Panc1 (cell line): ENCODE results near the gene CMTM4. TPM values are rescaled to one million over a fixed set of nuclear protein-coding genes. Genes with fewer than 3 reads are reported as not detected.

ENCODE experiments used
- ATAC-seq: fragments of 200-7000 bp; cut with Tn5 transposase; 2 replicates; pipeline ENCODE4 v1.9.1; 2020; ENCODE audit warnings: mild to moderate bottlenecking, moderate library complexity
- BruUV-seq: library from RNA; stranded (reverse); fragments of 400-500 nt; replicated peaks from 2 replicates; lab custom pipeline; 2021; lab: Mats Ljungman, UMichigan
- CTCF ChIA-PET: fragments of 300-600 bp; sonication (Branson Sonifier 250); formaldehyde crosslinking; loops from one replicate; lab custom pipeline; 2022; ENCODE audit warnings: antibody characterized with exemption; lab: Charles Lee
- POLR2A ChIA-PET: fragments of 300-600 bp; sonication (Branson Sonifier 250); formaldehyde crosslinking; loops from one replicate; lab custom pipeline; 2022; ENCODE audit warnings: antibody characterized with exemption; lab: Charles Lee
- DNase-seq: peaks from one replicate; pipeline ENCODE4 v3.0.0-alpha.2; 2010; ENCODE audit warnings: low read depth, low spot score
- H3K27ac ChIP-seq: 2 replicates; pipeline ENCODE4 v1.5.1; 2011; ENCODE audit warnings: mild to moderate bottlenecking, low read length, inconsistent platforms
- H3K27me3 ChIP-seq: fragments of 200-500 bp; sonication (Bioruptor generic); 2 replicates; pipeline ENCODE4 v1.6.0; 2014; ENCODE audit warnings: low read length, inconsistent platforms; ENCODE audit not compliant: control insufficient read depth, insufficient read depth
- H3K36me3 ChIP-seq: fragments of 200-500 bp; sonication (Bioruptor generic); 2 replicates; pipeline ENCODE4 v1.5.1; 2014; ENCODE audit warnings: inconsistent platforms, mild to moderate bottlenecking, low read length, moderate library complexity; ENCODE audit not compliant: control insufficient read depth, insufficient read depth
- H3K4me1 ChIP-seq: 2 replicates; pipeline ENCODE4 v1.5.1; 2011; ENCODE audit warnings: inconsistent platforms, mild to moderate bottlenecking, low read length, moderate library complexity; ENCODE audit not compliant: control insufficient read depth, insufficient read depth
- H3K4me3 ChIP-seq, 2 experiments: 2 replicates each; pipeline ENCODE4 v1.5.1; 2011 to 2012; ENCODE audit warnings: low read depth in 2 of 2, low read length in 2 of 2, mild to moderate bottlenecking in 2 of 2, inconsistent platforms in 1 of 2, moderate library complexity in 1 of 2
- H3K9me3 ChIP-seq: fragments of 200-500 bp; sonication (Bioruptor generic); 2 replicates; pipeline ENCODE4 v1.5.1; 2014; ENCODE audit warnings: low read depth, mild to moderate bottlenecking, inconsistent platforms, low read length, moderate library complexity; ENCODE audit not compliant: control insufficient read depth, insufficient read depth
- POLR2AphosphoS5 ChIP-seq: IDR thresholded peaks from 2 replicates; pipeline ENCODE4 v1.6.1; 2012; ENCODE audit warnings: mild to moderate bottlenecking, low read depth, low read length, moderate library complexity
- SIN3A ChIP-seq: IDR thresholded peaks from 2 replicates; pipeline ENCODE4 v1.6.1; 2012; ENCODE audit warnings: low read depth, mild to moderate bottlenecking, low read length, moderate library complexity, borderline replicate concordance; ENCODE audit not compliant: insufficient read depth
- TCF7L2 ChIP-seq: IDR thresholded peaks from 2 replicates; pipeline ENCODE4 v1.6.1; 2011; ENCODE audit warnings: mild to moderate bottlenecking, low read depth, low read length, inconsistent platforms
- in situ Hi-C: cut with HindIII; loops from 2 replicates; pipeline ENCODE4 v1.10.0; 2016; ENCODE audit warnings: low sequenced_read_pairs, low pct_unique_long_range_greater_than_20kb
- intact Hi-C: fragments of 100-400 bp; cut with micrococcal nuclease; formaldehyde crosslinking; loops from one replicate; pipeline ENCODE4 v1.10.0; 2022; ENCODE audit not compliant: unreplicated experiment
- total RNA-seq: library from RNA; stranded (reverse); gene quantifications from one replicate; pipeline ENCODE4 v1.2.1, GENCODE V29; 2021; ENCODE audit not compliant: unreplicated experiment
- TF ChIP-seq, protein P1 (sequence below): fragments of 450-650 bp; IDR thresholded peaks from 2 replicates; pipeline ENCODE4 v1.5.1; 2017; ENCODE audit warnings: mild to moderate bottlenecking
- TF ChIP-seq, protein P2 (sequence below), 2 experiments: IDR thresholded peaks; 2 replicates each; pipeline ENCODE4 v1.6.1; 2011 to 2012; ENCODE audit warnings: low read depth in 2 of 2, control low read depth in 1 of 2, low read length in 1 of 2, mild to moderate bottlenecking in 1 of 2, moderate library complexity in 1 of 2; ENCODE audit not compliant: insufficient read depth in 1 of 2

The CMTM4 gene
- total RNA-seq, 1 experiment from 2014 or later: 51.9 TPM

DNA sequence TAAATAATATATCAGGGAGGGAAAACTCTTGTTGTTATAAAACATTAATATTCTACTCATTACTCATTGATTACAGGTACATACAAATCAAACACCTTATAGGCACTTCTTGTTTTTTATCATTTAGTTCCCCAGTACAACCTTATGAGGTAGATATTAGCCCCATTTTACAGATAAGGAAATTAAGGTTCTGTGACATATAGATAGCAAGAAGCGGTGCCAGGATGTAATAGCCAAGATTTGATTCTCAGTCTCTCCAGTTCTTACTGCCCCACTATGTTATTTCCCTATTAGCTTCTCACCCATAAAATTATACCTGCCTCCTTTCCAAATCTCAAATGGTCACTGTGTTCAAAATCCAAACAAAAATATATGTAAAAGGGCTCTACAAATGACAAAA is 55.2 kb downstream of the CMTM4 start:
- H3K9me3 ChIP-seq: no peaks in the 10 kb centered on the region
- intact Hi-C loops: no loop called here
- no TSS peak for BruUV-seq
- H3K27me3 ChIP-seq: no peaks in the 10 kb centered on the region
- no peak overlapping the region for H3K4me3 ChIP-seq
- DNase-seq (no peak), ATAC-seq (no peak)
- POLR2A ChIA-PET: no interaction called here
- H3K4me1 ChIP-seq: no peaks in the 10 kb centered on the region
- in situ Hi-C loops: no loop called here
- H3K27ac ChIP-seq: no peak overlapping the region
- CTCF ChIA-PET: no interaction called here
- TF ChIP-seq POLR2AphosphoS5: no peak
- no peak for TF ChIP-seq SIN3A
- TF ChIP-seq, protein P1, sequence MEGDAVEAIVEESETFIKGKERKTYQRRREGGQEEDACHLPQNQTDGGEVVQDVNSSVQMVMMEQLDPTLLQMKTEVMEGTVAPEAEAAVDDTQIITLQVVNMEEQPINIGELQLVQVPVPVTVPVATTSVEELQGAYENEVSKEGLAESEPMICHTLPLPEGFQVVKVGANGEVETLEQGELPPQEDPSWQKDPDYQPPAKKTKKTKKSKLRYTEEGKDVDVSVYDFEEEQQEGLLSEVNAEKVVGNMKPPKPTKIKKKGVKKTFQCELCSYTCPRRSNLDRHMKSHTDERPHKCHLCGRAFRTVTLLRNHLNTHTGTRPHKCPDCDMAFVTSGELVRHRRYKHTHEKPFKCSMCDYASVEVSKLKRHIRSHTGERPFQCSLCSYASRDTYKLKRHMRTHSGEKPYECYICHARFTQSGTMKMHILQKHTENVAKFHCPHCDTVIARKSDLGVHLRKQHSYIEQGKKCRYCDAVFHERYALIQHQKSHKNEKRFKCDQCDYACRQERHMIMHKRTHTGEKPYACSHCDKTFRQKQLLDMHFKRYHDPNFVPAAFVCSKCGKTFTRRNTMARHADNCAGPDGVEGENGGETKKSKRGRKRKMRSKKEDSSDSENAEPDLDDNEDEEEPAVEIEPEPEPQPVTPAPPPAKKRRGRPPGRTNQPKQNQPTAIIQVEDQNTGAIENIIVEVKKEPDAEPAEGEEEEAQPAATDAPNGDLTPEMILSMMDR: no peak
- TF ChIP-seq, protein P2, sequence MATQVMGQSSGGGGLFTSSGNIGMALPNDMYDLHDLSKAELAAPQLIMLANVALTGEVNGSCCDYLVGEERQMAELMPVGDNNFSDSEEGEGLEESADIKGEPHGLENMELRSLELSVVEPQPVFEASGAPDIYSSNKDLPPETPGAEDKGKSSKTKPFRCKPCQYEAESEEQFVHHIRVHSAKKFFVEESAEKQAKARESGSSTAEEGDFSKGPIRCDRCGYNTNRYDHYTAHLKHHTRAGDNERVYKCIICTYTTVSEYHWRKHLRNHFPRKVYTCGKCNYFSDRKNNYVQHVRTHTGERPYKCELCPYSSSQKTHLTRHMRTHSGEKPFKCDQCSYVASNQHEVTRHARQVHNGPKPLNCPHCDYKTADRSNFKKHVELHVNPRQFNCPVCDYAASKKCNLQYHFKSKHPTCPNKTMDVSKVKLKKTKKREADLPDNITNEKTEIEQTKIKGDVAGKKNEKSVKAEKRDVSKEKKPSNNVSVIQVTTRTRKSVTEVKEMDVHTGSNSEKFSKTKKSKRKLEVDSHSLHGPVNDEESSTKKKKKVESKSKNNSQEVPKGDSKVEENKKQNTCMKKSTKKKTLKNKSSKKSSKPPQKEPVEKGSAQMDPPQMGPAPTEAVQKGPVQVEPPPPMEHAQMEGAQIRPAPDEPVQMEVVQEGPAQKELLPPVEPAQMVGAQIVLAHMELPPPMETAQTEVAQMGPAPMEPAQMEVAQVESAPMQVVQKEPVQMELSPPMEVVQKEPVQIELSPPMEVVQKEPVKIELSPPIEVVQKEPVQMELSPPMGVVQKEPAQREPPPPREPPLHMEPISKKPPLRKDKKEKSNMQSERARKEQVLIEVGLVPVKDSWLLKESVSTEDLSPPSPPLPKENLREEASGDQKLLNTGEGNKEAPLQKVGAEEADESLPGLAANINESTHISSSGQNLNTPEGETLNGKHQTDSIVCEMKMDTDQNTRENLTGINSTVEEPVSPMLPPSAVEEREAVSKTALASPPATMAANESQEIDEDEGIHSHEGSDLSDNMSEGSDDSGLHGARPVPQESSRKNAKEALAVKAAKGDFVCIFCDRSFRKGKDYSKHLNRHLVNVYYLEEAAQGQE (IDR thresholded peaks at IDR 0.05; ENCODE audit: insufficient read depth in 1 of 2, low read depth in 2 of 2, low read length in 1 of 2): no peak
- no peak for TF ChIP-seq TCF7L2
- no peaks in the 10 kb centered on the region for H3K36me3 ChIP-seq

DNA sequence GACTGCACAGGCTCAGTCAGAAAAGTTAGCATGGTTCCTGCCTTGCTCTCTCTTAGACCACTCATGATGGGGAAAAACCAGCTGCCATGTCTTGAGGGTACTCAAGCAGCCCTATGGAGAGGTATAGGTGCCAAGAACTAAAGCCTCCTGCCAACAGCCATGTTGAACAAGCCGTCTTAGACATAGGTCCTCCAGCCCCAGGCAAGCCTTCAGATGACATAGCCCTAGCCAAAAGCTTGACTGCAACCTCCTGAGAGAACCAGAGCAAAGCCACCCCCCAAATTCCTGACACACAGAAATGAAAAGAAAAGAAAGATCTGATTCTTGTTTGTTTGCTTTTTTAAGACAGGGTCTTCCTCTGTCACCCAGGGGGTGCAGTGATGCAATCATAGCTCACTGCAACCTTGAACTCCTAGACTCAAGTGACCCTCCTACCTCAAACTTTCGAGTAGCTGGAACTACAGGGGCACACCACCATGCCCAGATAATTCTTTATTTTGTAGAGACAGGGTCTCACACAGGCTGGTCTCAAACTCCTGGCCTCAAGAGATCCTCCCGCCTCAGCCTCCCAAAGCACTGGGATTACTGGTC is 55.7 kb downstream of the CMTM4 start:
- CTCF ChIA-PET: interaction anchor here (0.6 kb wide), 1 partner anchor 285 kb away, joined by 5 read pairs; no protein-coding TSS in a partner anchor
- ATAC-seq: no peak
- POLR2A ChIA-PET: interaction anchor here (0.5 kb wide), 1 partner anchor 42 kb away, joined by 3 read pairs; no protein-coding TSS in a partner anchor
- Histone ChIP-seq H3K4me3 (no peak overlapping the region), H3K27me3 (no peaks in the 10 kb centered on the region), H3K27ac (no peak overlapping the region), H3K4me1 (no peaks in the 10 kb centered on the region), H3K36me3 (no peaks in the 10 kb centered on the region), H3K9me3 (no peaks in the 10 kb centered on the region)
- no peak for DNase-seq
- no TSS peak for BruUV-seq
- intact Hi-C loops: no loop called here
- in situ Hi-C loops: no loop called here
- TF ChIP-seq TCF7L2 (no peak), POLR2AphosphoS5 (no peak), SIN3A (no peak)
- TF ChIP-seq, protein P1: no peak
- TF ChIP-seq, protein P2 (IDR thresholded peaks at IDR 0.05; ENCODE audit: insufficient read depth in 1 of 2, low read depth in 2 of 2, low read length in 1 of 2): no peak
